22Rv1 (cell line): ENCODE measurements around the gene TSEN2.

Experiments
- CTCF ChIP-seq: fragments of 450-650 bp; IDR thresholded peaks from 2 replicates; pipeline ENCODE4 v1.5.1; 2017; ENCODE audit warnings: mild to moderate bottlenecking
- ZFX ChIP-seq: fragments of 450-650 bp; IDR thresholded peaks from 2 replicates; pipeline ENCODE4 v1.6.1; 2017; ENCODE audit warnings: antibody characterized with exemption, borderline replicate concordance

DNA sequence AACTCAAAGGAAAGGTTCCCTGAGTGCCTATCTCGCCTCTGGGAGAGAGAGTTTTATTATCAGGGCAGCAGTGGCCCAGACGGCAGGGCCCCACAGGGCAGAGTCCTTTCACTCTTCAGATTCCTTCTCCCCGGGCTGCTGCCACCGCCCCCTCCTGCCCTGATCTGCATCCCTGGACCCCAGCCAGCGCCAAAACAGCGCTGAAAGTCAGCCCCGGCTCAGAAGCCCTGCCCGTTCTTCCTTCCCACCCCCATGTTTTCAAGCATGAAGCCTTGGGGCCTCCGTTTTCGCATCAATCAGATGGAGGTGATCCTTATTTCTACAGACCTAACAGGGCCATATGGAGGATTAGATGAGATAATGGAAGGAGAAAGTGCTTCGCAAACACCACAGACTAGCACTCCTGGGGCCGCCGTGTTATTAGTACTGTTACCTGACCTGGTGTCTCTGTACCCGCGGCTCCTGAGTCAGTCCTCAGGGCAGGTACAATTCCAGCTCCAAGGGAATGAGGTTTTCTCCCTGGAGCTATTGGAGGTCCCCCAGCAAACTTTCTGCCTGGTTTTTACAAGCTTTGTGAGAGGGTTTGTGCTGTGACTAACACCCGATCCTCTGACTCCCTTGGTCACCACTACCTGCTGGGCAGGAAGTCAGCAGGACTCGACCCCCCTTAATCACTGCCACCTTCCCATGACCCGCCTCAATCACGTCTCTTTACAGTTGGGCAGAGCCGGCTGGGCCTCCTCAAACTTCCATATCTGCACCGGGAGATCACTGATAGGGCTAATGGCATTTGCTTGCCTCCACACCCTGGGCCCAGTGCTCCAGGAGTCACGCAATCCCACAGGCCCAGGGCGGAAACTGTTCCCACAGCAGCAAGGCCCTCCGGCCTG is 39.5 kb upstream of the TSEN2 start:
- TF ChIP-seq ZFX (no peak), CTCF (no peak)
